Endothelial cell (in vitro differentiated cells): Measurements from ENCODE around the gene LRBA. TPM values are rescaled to one million over a fixed set of nuclear protein-coding genes. Genes with fewer than 3 reads are reported as not detected.

Experiments used
- DNase-seq: peaks from one replicate; pipeline ENCODE4 v3.0.0; 2021; ENCODE audit warnings: low spot score
- H3K27ac Mint-ChIP-seq: one replicate; pipeline ENCODE4 v1.8.0; 2021; ENCODE audit warnings: mixed read lengths, inconsistent platforms; ENCODE audit not compliant: unreplicated experiment
- H3K27me3 Mint-ChIP-seq: one replicate; pipeline ENCODE4 v1.8.0; 2021; ENCODE audit warnings: mild to moderate bottlenecking, moderate library complexity, mixed read lengths, inconsistent platforms; ENCODE audit not compliant: unreplicated experiment
- H3K36me3 Mint-ChIP-seq: one replicate; pipeline ENCODE4 v1.8.0; 2021; ENCODE audit warnings: mild to moderate bottlenecking, low read depth, mixed read lengths, inconsistent platforms; ENCODE audit not compliant: unreplicated experiment
- H3K4me1 Mint-ChIP-seq: one replicate; pipeline ENCODE4 v1.8.0; 2021; ENCODE audit warnings: mild to moderate bottlenecking, mixed read lengths, inconsistent platforms; ENCODE audit not compliant: unreplicated experiment
- H3K4me3 Mint-ChIP-seq: one replicate; pipeline ENCODE4 v1.8.0; 2021; ENCODE audit warnings: mild to moderate bottlenecking, mixed read lengths, inconsistent platforms; ENCODE audit not compliant: unreplicated experiment
- H3K9me3 Mint-ChIP-seq: one replicate; pipeline ENCODE4 v1.8.0; 2021; ENCODE audit warnings: mixed read lengths, inconsistent platforms; ENCODE audit not compliant: unreplicated experiment
- CTCF ChIP-seq: fragments of 200-600 bp; sonication (generic); IDR thresholded peaks from one replicate; pipeline ENCODE4 v1.5.0; 2021; ENCODE audit warnings: antibody characterized with exemption; ENCODE audit not compliant: unreplicated experiment
- total RNA-seq: library from RNA; stranded (reverse); fragmentation: NEBNext Ultra II Directional; extraction: Animal tissue kit (Norgen Biotek cat#: 25700); gene quantifications from one replicate; pipeline ENCODE4 v1.2.1, GENCODE V29; 2021; ENCODE audit not compliant: unreplicated experiment

The LRBA gene
- total RNA-seq, 1 donor from 2014 or later = 44.3 TPM

- TF ChIP-seq CTCF = no peak
- Mint-ChIP-seq H3K27me3 (peaks cover 16% of the 10 kb centered on the region), H3K4me1 (peaks cover 19% of the 10 kb centered on the region), H3K9me3 (no peaks in the 10 kb centered on the region), H3K4me3 (no peak overlapping the region), H3K27ac (no peak overlapping the region), H3K36me3 (no peaks in the 10 kb centered on the region)
- no peak for DNase-seq
These were observed 428.8 kb downstream of the LRBA start for GRCh38 chr4:150586162-150586810.

- Mint-ChIP-seq H3K4me1 (peaks cover 20% of the 10 kb centered on the region), H3K27me3 (peaks cover 16% of the 10 kb centered on the region), H3K4me3 (no peak overlapping the region), H3K9me3 (no peaks in the 10 kb centered on the region), H3K27ac (no peak overlapping the region), H3K36me3 (no peaks in the 10 kb centered on the region)
- no peak for DNase-seq
- no peak for TF ChIP-seq CTCF
These were observed 429.5 kb downstream of the LRBA start for GRCh38 chr4:150585611-150586010.

- Mint-ChIP-seq H3K27me3 (peaks cover 24% of the 10 kb centered on the region), H3K4me1 (peaks cover 27% of the 10 kb centered on the region), H3K27ac (no peak overlapping the region), H3K9me3 (no peaks in the 10 kb centered on the region), H3K4me3 (peak overlapping the region; percentile 86), H3K36me3 (peaks cover 2% of the 10 kb centered on the region)
- no peak for TF ChIP-seq CTCF
- no peak for DNase-seq
These were observed 430.8 kb downstream of the LRBA start for GRCh38 chr4:150584111-150584915.

- Mint-ChIP-seq H3K9me3 (no peaks in the 10 kb centered on the region), H3K4me3 (peak overlapping the region; percentile 86), H3K27me3 (peaks cover 32% of the 10 kb centered on the region), H3K4me1 (peaks cover 32% of the 10 kb centered on the region), H3K27ac (no peak overlapping the region), H3K36me3 (peaks cover 4% of the 10 kb centered on the region)
- no peak for TF ChIP-seq CTCF
- DNase-seq = peak; percentile 53
These were observed 431.6 kb downstream of the LRBA start for GRCh38 chr4:150583287-150584110.
